Trophoblast cell (in vitro differentiated cells and primary cell): ENCODE data around the gene NEU4.
"Not testable (repeated sequence)": the region's sequence is repeated elsewhere in the genome, so short reads cannot be mapped to it uniquely, and the experiment has no call there.

Experiments used
- DNase-seq, 2 donors: peaks; one replicate each; pipeline ENCODE4 v3.0.0-alpha.2; 2016
- H2AFZ ChIP-seq: 2 replicates; pipeline ENCODE4 v1.6.1; 2013; ENCODE audit warnings: low read length, moderate library complexity, mild to moderate bottlenecking; ENCODE audit not compliant: insufficient read depth, poor library complexity
- H2AK5ac ChIP-seq: 2 replicates; pipeline ENCODE4 v1.6.1; 2013; ENCODE audit warnings: mild to moderate bottlenecking, low read length
- H2BK120ac ChIP-seq: 2 replicates; pipeline ENCODE4 v1.6.1; 2013; ENCODE audit warnings: low read length, mild to moderate bottlenecking, moderate library complexity; ENCODE audit not compliant: insufficient read depth, poor library complexity
- H2BK12ac ChIP-seq: 2 replicates; pipeline ENCODE4 v1.6.1; 2013; ENCODE audit warnings: mild to moderate bottlenecking, low read length, moderate library complexity
- H2BK5ac ChIP-seq: 2 replicates; pipeline ENCODE4 v1.6.1; 2013; ENCODE audit warnings: low read length, low read depth, moderate library complexity, mild to moderate bottlenecking; ENCODE audit not compliant: poor library complexity
- H3K14ac ChIP-seq: 2 replicates; pipeline ENCODE4 v1.6.1; 2013; ENCODE audit warnings: mild to moderate bottlenecking, low read length
- H3K18ac ChIP-seq: 2 replicates; pipeline ENCODE4 v1.6.1; 2013; ENCODE audit warnings: mild to moderate bottlenecking, low read length
- H3K23ac ChIP-seq: 2 replicates; pipeline ENCODE4 v1.6.1; 2013; ENCODE audit warnings: low read length
- H3K27ac ChIP-seq: 2 replicates; pipeline ENCODE4 v1.5.1; 2013; ENCODE audit warnings: low read depth, mild to moderate bottlenecking, inconsistent platforms, low read length, moderate library complexity
- H3K27me3 ChIP-seq: 2 replicates; pipeline ENCODE4 v1.6.1; 2013; ENCODE audit warnings: inconsistent platforms, mild to moderate bottlenecking, low read length, moderate library complexity; ENCODE audit not compliant: insufficient read depth
- H3K36me3 ChIP-seq, 2 experiments: 1 replicate in 1 of 2; 2 replicates in 1 of 2; pipeline ENCODE4 v1.6.1; 2013; ENCODE audit warnings: low read length in 2 of 2, mild to moderate bottlenecking in 2 of 2, moderate library complexity in 1 of 2; ENCODE audit not compliant: insufficient read depth in 2 of 2, control insufficient read depth in 1 of 2
- H3K4ac ChIP-seq: 2 replicates; pipeline ENCODE4 v1.6.1; 2013; ENCODE audit warnings: low read depth, mild to moderate bottlenecking, low read length, moderate library complexity
- H3K4me1 ChIP-seq, 2 experiments: 1 replicate in 1 of 2; 2 replicates in 1 of 2; pipeline ENCODE4 v1.6.1; 2013; ENCODE audit warnings: low read length in 2 of 2, mild to moderate bottlenecking in 2 of 2, moderate library complexity in 1 of 2; ENCODE audit not compliant: insufficient read depth in 2 of 2, control insufficient read depth in 1 of 2
- H3K4me2 ChIP-seq: 2 replicates; pipeline ENCODE4 v1.6.1; 2013; ENCODE audit warnings: inconsistent platforms, mild to moderate bottlenecking, low read length, moderate library complexity
- H3K4me3 ChIP-seq: 2 replicates; pipeline ENCODE4 v1.5.1; 2013; ENCODE audit warnings: mild to moderate bottlenecking, low read depth, low read length, inconsistent platforms
- H3K79me1 ChIP-seq: one replicate; pipeline ENCODE4 v1.6.1; 2013; ENCODE audit warnings: low read length
- H3K79me2 ChIP-seq: 2 replicates; pipeline ENCODE4 v1.6.1; 2013; ENCODE audit warnings: low read length, mild to moderate bottlenecking; ENCODE audit not compliant: control insufficient read depth, insufficient read depth, poor library complexity
- H3K9ac ChIP-seq: 2 replicates; pipeline ENCODE4 v1.6.1; 2013; ENCODE audit warnings: mild to moderate bottlenecking, low read length
- H3K9me3 ChIP-seq: 2 replicates; pipeline ENCODE4 v1.6.1; 2013; ENCODE audit warnings: low read depth, mild to moderate bottlenecking, control low read depth, inconsistent platforms, low read length; ENCODE audit not compliant: insufficient read depth
- H4K12ac ChIP-seq: 2 replicates; pipeline ENCODE4 v1.6.1; 2013; ENCODE audit warnings: low read depth, mild to moderate bottlenecking, low read length, moderate library complexity
- H4K8ac ChIP-seq: 2 replicates; pipeline ENCODE4 v1.6.1; 2013; ENCODE audit warnings: low read depth, mild to moderate bottlenecking, low read length, moderate library complexity
- H4K91ac ChIP-seq: one replicate; pipeline ENCODE4 v1.6.1; 2013; ENCODE audit warnings: low read depth, mild to moderate bottlenecking, low read length, moderate library complexity
- WGBS: extraction: QIAGEN DNeasy Blood & Tissue Kit; methylation state at CpG from one replicate; pipeline ENCODE4 v1.1.7; 2013; ENCODE audit warnings: missing lambda C conversion rate; ENCODE audit not compliant: insufficient read length, insufficient coverage; ENCODE audit errors: extremely low coverage; 5-methylcytosine and 5-hydroxymethylcytosine counted together

NEU4 gene

GRCh38 chr2:241777686-241778627 is 31.0 kb upstream of the NEU4 start:
- Histone ChIP-seq H2AFZ (no peak overlapping the region), H3K36me3 (no peaks in the 10 kb centered on the region), H3K4ac (no peak overlapping the region), H4K91ac (no peak overlapping the region), H3K9me3 (no peaks in the 10 kb centered on the region), H2BK120ac (no peak overlapping the region), H3K27me3 (no peaks in the 10 kb centered on the region), H3K9ac (no peak overlapping the region), H2BK12ac (no peak overlapping the region), H3K4me3 (no peak overlapping the region), H3K27ac (no peak overlapping the region), H2BK5ac (no peak overlapping the region), H4K8ac (no peak overlapping the region), H3K18ac (no peak overlapping the region), H3K23ac (no peak overlapping the region), H4K12ac (no peak overlapping the region), H3K4me2 (no peak overlapping the region), H2AK5ac (no peak overlapping the region), H3K79me1 (no peaks in the 10 kb centered on the region), H3K79me2 (peaks cover 2% of the 10 kb centered on the region), H3K4me1 (no peaks in the 10 kb centered on the region), H3K14ac (no peak overlapping the region)
- no peak for DNase-seq
- no CpG with 5 or more reads among the region's 21 CpGs for WGBS

DNA sequence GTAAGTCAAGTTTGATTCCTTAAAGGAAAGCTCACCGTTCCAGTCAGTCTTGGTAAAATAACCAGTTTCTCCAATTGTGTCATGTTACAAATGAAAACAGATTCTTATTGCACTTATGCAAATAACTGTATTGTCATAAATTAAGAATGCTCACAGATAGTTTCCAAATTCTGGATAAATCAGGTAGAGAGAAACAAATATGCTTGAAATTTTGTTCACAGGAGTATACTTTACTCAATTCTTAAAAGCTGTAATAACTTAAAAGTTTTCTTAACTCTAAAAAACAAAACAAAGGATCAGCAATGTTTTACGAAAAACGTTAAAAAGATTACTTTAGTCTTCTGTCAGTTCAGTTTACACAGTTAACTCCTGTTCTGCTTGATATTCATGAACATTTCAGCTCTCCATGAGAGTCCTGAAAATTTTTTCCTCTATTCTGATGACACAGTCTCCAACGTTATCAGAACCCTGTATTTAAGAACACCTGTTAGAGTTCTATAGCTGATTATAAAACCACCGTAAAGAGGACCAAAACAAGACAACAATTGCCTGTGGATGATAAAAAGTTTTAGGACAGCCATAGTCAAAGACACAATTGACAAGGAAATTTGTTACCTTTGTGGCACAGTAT is 27.9 kb upstream of the NEU4 start:
- Histone ChIP-seq H3K9me3 (no peaks in the 10 kb centered on the region), H4K12ac (no peak overlapping the region), H3K4me1 (no peaks in the 10 kb centered on the region)

GRCh38 chr2:241782053-241782452 is 26.9 kb upstream of the NEU4 start:
- not testable (repeated sequence) for H3K36me3 ChIP-seq, H3K18ac ChIP-seq, H3K9ac ChIP-seq, H2BK120ac ChIP-seq, H3K14ac ChIP-seq, H3K79me2 ChIP-seq, H2AFZ ChIP-seq, H3K4ac ChIP-seq, H2BK12ac ChIP-seq, H2AK5ac ChIP-seq, H4K8ac ChIP-seq, H3K4me1 ChIP-seq, H3K4me2 ChIP-seq, DNase-seq, H3K27ac ChIP-seq, H2BK5ac ChIP-seq, H4K12ac ChIP-seq, H3K9me3 ChIP-seq, H3K79me1 ChIP-seq, H4K91ac ChIP-seq, H3K4me3 ChIP-seq, H3K27me3 ChIP-seq, H3K23ac ChIP-seq
- WGBS: no CpG with 5 or more reads among the region's 3 CpGs

More for the DNA sequence above, 27.9 kb upstream of the NEU4 start:
- no peaks in the 10 kb centered on the region for H3K36me3 ChIP-seq
- DNase-seq: no peak
- no peak overlapping the region for H2BK120ac ChIP-seq
- no peaks in the 10 kb centered on the region for H3K27me3 ChIP-seq
- H3K4me3 ChIP-seq: no peak overlapping the region
- H3K27ac ChIP-seq: no peak overlapping the region
- H3K4me2 ChIP-seq: no peak overlapping the region
- H3K23ac ChIP-seq: no peak overlapping the region
- no peak overlapping the region for H4K8ac ChIP-seq
- H3K14ac ChIP-seq: no peak overlapping the region
- H2BK5ac ChIP-seq: no peak overlapping the region
- H3K9ac ChIP-seq: no peak overlapping the region
- no peaks in the 10 kb centered on the region for H3K79me1 ChIP-seq
- WGBS: no CpG with 5 or more reads among the region's 5 CpGs
- H2AFZ ChIP-seq: no peak overlapping the region
- H2AK5ac ChIP-seq: no peak overlapping the region
- no peak overlapping the region for H3K4ac ChIP-seq
- H3K79me2 ChIP-seq: peaks cover 2% of the 10 kb centered on the region
- no peak overlapping the region for H4K91ac ChIP-seq
- no peak overlapping the region for H3K18ac ChIP-seq
- H2BK12ac ChIP-seq: no peak overlapping the region

DNA sequence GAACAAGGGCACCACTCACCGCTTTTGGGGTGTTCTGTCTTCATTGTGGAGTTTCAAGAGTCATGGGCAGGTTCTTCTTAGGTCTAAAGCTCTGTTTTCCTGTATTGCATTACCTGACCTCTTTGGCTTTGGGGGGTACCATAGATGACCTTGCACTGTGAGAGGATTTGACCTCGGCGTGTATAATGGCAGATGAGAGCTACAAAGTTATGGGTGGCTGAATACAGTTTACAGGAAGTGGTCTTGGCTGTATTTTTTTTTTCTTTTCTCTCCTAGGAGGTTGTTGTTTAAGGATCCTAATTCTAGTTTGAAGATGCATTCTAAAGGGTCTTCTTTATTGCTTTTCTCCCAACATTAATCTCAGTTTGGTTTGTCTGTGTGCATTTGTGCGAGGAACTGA is 20.9 kb upstream of the NEU4 start:
- Histone ChIP-seq H4K91ac (no peak overlapping the region), H3K79me1 (no peaks in the 10 kb centered on the region), H3K4me1 (no peaks in the 10 kb centered on the region), H3K9me3 (no peaks in the 10 kb centered on the region), H2BK5ac (no peak overlapping the region), H4K8ac (no peak overlapping the region), H4K12ac (no peak overlapping the region), H3K27me3 (no peaks in the 10 kb centered on the region), H3K4me2 (no peak overlapping the region), H3K18ac (no peak overlapping the region), H3K79me2 (no peaks in the 10 kb centered on the region), H3K14ac (no peak overlapping the region), H3K4me3 (no peak overlapping the region), H2BK120ac (no peak overlapping the region), H3K23ac (no peak overlapping the region), H2AFZ (no peak overlapping the region), H3K9ac (no peak overlapping the region), H3K27ac (no peak overlapping the region), H3K36me3 (no peaks in the 10 kb centered on the region), H2BK12ac (no peak overlapping the region), H3K4ac (no peak overlapping the region), H2AK5ac (no peak overlapping the region)
- no CpG with 5 or more reads among the region's 4 CpGs for WGBS
- DNase-seq: no peak
